HepG2 (cell line): ENCODE measurements around the gene CSNK2B. TPM values are rescaled to one million over a fixed set of nuclear protein-coding genes. Genes with fewer than 3 reads are reported as not detected.

Experiments used
- BORCS8-MEF2B ChIP-seq: sonication (generic); formaldehyde crosslinking; IDR thresholded peaks from 2 replicates; pipeline ENCODE4 v1.8.0; 2022; ENCODE audit warnings: mild to moderate bottlenecking, missing genetic modification reagents
- BRCA1 ChIP-seq: sonication (generic); formaldehyde crosslinking; IDR thresholded peaks from 2 replicates; pipeline ENCODE4 v1.4.0; 2020; ENCODE audit warnings: missing genetic modification reagents
- FOSL2 ChIP-seq: sonication (generic); formaldehyde crosslinking; IDR thresholded peaks from 2 replicates; pipeline ENCODE4 v1.4.0; 2020; ENCODE audit warnings: missing genetic modification reagents
- HMG20B ChIP-seq: conservative IDR thresholded peaks from 2 replicates; pipeline ENCODE4 v1.6.1; 2016; ENCODE audit warnings: missing genetic modification reagents, missing compliant biosample characterization
- HNF4G ChIP-seq, 2 experiments: sonication (generic) in 1 of 2; formaldehyde crosslinking in 1 of 2; IDR thresholded peaks; 2 replicates each; pipeline versions ENCODE4 v1.4.0 to v1.6.1; 2011 to 2020; ENCODE audit warnings: borderline replicate concordance in 2 of 2, low read depth in 2 of 2, mild to moderate bottlenecking in 2 of 2, low read length in 1 of 2, missing genetic modification reagents in 1 of 2, moderate library complexity in 1 of 2
- HNRNPLL ChIP-seq: fragments of 200-400 bp; formaldehyde crosslinking; IDR thresholded peaks from 2 replicates; pipeline ENCODE4 v1.6.1; 2017; ENCODE audit warnings: mild to moderate bottlenecking, low read depth, low read length; ENCODE audit not compliant: poor library complexity, severe bottlenecking
- SIN3A ChIP-seq: IDR thresholded peaks from 2 replicates; pipeline ENCODE4 v1.6.1; 2011; ENCODE audit warnings: low read depth, mild to moderate bottlenecking, control low read depth, low read length, borderline replicate concordance
- TEF ChIP-seq: sonication (generic); formaldehyde crosslinking; IDR thresholded peaks from 2 replicates; pipeline ENCODE4 v1.5.0; 2020; ENCODE audit warnings: missing genetic modification reagents
- THRA ChIP-seq: sonication (generic); formaldehyde crosslinking; IDR thresholded peaks from 2 replicates; pipeline ENCODE4 v1.4.0; 2020; ENCODE audit warnings: missing genetic modification reagents, borderline replicate concordance
- ZBTB7B ChIP-seq: sonication (generic); formaldehyde crosslinking; IDR thresholded peaks from 2 replicates; pipeline ENCODE4 v1.4.0; 2020; ENCODE audit warnings: missing genetic modification reagents
- ZC3H13 ChIP-seq: sonication (generic); formaldehyde crosslinking; IDR thresholded peaks from 2 replicates; pipeline ENCODE4 v1.8.1; 2023; ENCODE audit warnings: mild to moderate bottlenecking, missing genetic modification reagents, moderate library complexity
- ZFX ChIP-seq: sonication (generic); formaldehyde crosslinking; IDR thresholded peaks from 2 replicates; pipeline ENCODE4 v1.4.0; 2020; ENCODE audit warnings: mild to moderate bottlenecking, low read depth, missing genetic modification reagents, moderate library complexity
- ZNF20 ChIP-seq: sonication (generic); formaldehyde crosslinking; IDR thresholded peaks from 2 replicates; pipeline ENCODE4 v1.4.0; 2020; ENCODE audit warnings: mild to moderate bottlenecking, moderate library complexity, missing genetic modification reagents
- ZNF280B ChIP-seq: sonication (generic); formaldehyde crosslinking; IDR thresholded peaks from 2 replicates; pipeline ENCODE4 v1.5.0; 2020; ENCODE audit warnings: missing genetic modification reagents, mild to moderate bottlenecking, borderline replicate concordance
- ZNF672 ChIP-seq: sonication (generic); formaldehyde crosslinking; IDR thresholded peaks from 2 replicates; pipeline ENCODE4 v1.8.1; 2022; ENCODE audit warnings: missing genetic modification reagents
- polyA plus RNA-seq, 8 experiments: library from polyadenylated mRNA; depleted of rRNA in 3 of 8; stranded (reverse) in 7 of 8; unstranded in 1 of 8; fragments of >200 nt; fragmentation: Illumina TruSeq in 4 of 8; extraction: Trizol in 4 of 8; gene quantifications; 2 replicates each; pipeline versions ENCODE4 v1.2.1 to v1.2.3, GENCODE V29; 2011 to 2016; ENCODE audit warnings: low read depth in 4 of 8, missing spikeins in 1 of 8, mixed read lengths in 1 of 8; ENCODE audit not compliant: insufficient read depth in 1 of 8
- total RNA-seq, 5 experiments: library from RNA; depleted of rRNA; stranded (reverse); fragments of >200 nt; fragmentation: Illumina TruSeq; extraction: Trizol; gene quantifications; 2 replicates each; pipeline ENCODE4 v1.2.3, GENCODE V29; 2016; ENCODE audit warnings: low read depth in 1 of 5
- TF ChIP-seq, protein P1 (sequence below): sonication (generic); formaldehyde crosslinking; IDR thresholded peaks from 2 replicates; pipeline ENCODE4 v1.4.0; 2020; ENCODE audit warnings: missing genetic modification reagents

The CSNK2B gene
- total and polyA plus RNA-seq, 2 of the 13 experiments (the other 11 are each of a cell fraction or from before 2014, with no cell fraction given), result 111 to 296 TPM

GRCh38 chr6:31620586-31621319 is 45.1 kb upstream of the CSNK2B start, which contains the start of gene PRRC2A (continued):
- peak; percentile 85; the same call in 1 of the 2 replicates for TF ChIP-seq ZNF280B (CRISPR knock-in tag)
- 0 out of 2 replicates have a peak, but pooled peaks have one; percentile 48 for TF ChIP-seq HMG20B (CRISPR knock-in tag)
- TF ChIP-seq THRA (CRISPR knock-in tag), result no peak; the same call in 1 of the 2 replicates
- TF ChIP-seq TEF (CRISPR knock-in tag), result no peak
- peak; percentile 25; the same call in 1 of the 2 replicates for TF ChIP-seq HNF4G (IDR thresholded peaks at IDR 0.05; ENCODE audit: borderline replicate concordance, low read depth, low read length)
- TF ChIP-seq HNF4G (CRISPR knock-in tag; IDR thresholded peaks at IDR 0.05; ENCODE audit: borderline replicate concordance, low read depth), result peak; percentile 36; the same call in 1 of the 2 replicates
- TF ChIP-seq ZNF20, result 0 out of 2 replicates have a peak, but pooled peaks have one; percentile 30
- TF ChIP-seq BORCS8-MEF2B, result 0 out of 2 replicates have a peak, but pooled peaks have one; percentile 53
- TF ChIP-seq ZBTB7B, result peak; percentile 69; the same call in 1 of the 2 replicates
- 0 out of 2 replicates have a peak, but pooled peaks have one; percentile 2 for TF ChIP-seq FOSL2 (CRISPR knock-in tag)
- TF ChIP-seq ZNF672, result no peak
- peak; percentile 83 for TF ChIP-seq ZFX
- no peak for TF ChIP-seq HNRNPLL
- 0 out of 2 replicates have a peak, but pooled peaks have one; percentile 16 for TF ChIP-seq ZC3H13 (CRISPR knock-in tag)
- TF ChIP-seq SIN3A, result peak; percentile 49; the same call in 1 of the 2 replicates
- TF ChIP-seq, protein P1, sequence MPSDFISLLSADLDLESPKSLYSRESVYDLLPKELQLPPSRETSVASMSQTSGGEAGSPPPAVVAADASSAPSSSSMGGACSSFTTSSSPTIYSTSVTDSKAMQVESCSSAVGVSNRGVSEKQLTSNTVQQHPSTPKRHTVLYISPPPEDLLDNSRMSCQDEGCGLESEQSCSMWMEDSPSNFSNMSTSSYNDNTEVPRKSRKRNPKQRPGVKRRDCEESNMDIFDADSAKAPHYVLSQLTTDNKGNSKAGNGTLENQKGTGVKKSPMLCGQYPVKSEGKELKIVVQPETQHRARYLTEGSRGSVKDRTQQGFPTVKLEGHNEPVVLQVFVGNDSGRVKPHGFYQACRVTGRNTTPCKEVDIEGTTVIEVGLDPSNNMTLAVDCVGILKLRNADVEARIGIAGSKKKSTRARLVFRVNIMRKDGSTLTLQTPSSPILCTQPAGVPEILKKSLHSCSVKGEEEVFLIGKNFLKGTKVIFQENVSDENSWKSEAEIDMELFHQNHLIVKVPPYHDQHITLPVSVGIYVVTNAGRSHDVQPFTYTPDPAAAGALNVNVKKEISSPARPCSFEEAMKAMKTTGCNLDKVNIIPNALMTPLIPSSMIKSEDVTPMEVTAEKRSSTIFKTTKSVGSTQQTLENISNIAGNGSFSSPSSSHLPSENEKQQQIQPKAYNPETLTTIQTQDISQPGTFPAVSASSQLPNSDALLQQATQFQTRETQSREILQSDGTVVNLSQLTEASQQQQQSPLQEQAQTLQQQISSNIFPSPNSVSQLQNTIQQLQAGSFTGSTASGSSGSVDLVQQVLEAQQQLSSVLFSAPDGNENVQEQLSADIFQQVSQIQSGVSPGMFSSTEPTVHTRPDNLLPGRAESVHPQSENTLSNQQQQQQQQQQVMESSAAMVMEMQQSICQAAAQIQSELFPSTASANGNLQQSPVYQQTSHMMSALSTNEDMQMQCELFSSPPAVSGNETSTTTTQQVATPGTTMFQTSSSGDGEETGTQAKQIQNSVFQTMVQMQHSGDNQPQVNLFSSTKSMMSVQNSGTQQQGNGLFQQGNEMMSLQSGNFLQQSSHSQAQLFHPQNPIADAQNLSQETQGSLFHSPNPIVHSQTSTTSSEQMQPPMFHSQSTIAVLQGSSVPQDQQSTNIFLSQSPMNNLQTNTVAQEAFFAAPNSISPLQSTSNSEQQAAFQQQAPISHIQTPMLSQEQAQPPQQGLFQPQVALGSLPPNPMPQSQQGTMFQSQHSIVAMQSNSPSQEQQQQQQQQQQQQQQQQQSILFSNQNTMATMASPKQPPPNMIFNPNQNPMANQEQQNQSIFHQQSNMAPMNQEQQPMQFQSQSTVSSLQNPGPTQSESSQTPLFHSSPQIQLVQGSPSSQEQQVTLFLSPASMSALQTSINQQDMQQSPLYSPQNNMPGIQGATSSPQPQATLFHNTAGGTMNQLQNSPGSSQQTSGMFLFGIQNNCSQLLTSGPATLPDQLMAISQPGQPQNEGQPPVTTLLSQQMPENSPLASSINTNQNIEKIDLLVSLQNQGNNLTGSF (CRISPR knock-in tag), result no peak
- TF ChIP-seq BRCA1 (CRISPR knock-in tag), result no peak
